Suprapubic skin (tissue), 3 donors: ENCODE measurements around the gene UBE2F.

Experiments used
- POLR2AphosphoS5 ChIP-seq, 3 donors: sonication (generic); formaldehyde crosslinking; IDR thresholded peaks; one replicate each; pipeline ENCODE4 v1.6.1; 2017; ENCODE audit warnings: antibody characterized with exemption in 3 of 3
- TF ChIP-seq, protein P1 (sequence below), 2 donors: fragments of 200-600 bp in 1 of 2; fragments of 450-650 bp in 1 of 2; sonication (generic) in 1 of 2; IDR thresholded peaks; one replicate each; pipeline ENCODE4 v1.5.1; 2016 to 2019; ENCODE audit warnings: antibody characterized with exemption in 2 of 2, mild to moderate bottlenecking in 1 of 2, moderate library complexity in 1 of 2

DNA sequence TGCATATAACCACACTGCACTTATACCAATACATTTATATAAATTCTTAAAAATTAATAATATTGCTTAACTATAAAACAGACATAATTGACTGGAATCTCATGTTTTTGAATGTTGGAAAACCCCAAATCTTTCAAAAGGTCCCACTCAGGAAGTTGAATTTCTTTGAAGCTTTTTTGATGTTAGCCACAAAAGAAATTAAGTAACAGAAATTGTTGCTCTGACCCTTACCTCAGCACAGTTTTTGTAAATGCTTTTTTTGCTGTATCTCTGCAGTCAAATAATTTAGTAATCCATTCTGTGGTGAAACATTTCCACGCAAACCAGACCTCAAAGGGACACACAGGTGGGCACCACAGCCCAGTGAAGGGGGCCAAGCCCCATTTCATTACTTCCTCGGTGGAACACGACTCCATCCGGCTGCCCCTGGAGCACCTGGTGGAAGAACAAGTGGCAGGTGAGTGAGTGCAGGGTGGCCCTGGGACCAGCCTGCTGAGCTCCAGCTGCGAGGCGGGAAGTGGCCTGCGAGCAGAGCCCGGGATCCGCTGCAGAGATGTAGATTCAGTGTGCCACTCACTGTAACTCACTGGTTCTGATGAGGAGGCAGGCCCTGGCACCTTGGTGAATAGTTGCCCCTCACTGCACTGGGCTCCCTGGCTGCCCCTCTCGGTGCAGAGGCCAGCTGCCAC lies 102.4 kb downstream of the UBE2F start:
- TF ChIP-seq, protein P1, sequence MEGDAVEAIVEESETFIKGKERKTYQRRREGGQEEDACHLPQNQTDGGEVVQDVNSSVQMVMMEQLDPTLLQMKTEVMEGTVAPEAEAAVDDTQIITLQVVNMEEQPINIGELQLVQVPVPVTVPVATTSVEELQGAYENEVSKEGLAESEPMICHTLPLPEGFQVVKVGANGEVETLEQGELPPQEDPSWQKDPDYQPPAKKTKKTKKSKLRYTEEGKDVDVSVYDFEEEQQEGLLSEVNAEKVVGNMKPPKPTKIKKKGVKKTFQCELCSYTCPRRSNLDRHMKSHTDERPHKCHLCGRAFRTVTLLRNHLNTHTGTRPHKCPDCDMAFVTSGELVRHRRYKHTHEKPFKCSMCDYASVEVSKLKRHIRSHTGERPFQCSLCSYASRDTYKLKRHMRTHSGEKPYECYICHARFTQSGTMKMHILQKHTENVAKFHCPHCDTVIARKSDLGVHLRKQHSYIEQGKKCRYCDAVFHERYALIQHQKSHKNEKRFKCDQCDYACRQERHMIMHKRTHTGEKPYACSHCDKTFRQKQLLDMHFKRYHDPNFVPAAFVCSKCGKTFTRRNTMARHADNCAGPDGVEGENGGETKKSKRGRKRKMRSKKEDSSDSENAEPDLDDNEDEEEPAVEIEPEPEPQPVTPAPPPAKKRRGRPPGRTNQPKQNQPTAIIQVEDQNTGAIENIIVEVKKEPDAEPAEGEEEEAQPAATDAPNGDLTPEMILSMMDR (IDR thresholded peaks at IDR 0.05): no peak
- TF ChIP-seq POLR2AphosphoS5 (IDR thresholded peaks at IDR 0.05): no peak
